ENCODE results near the gene TCERG1L. TPM values are rescaled to one million over a fixed set of nuclear protein-coding genes. Genes with fewer than 3 reads are reported as not detected.

Gene TCERG1L
- polyA plus RNA-seq, 1 donor from 2014 or later = 0.53 TPM

- H4K20me1 ChIP-seq (ENCODE audit: insufficient read depth) = no peaks in the 10 kb centered on the region
- TF ChIP-seq TAF1 (IDR thresholded peaks at IDR 0.05; ENCODE audit: low read depth) = no peak
- TF ChIP-seq CTCF (IDR thresholded peaks at IDR 0.05; ENCODE audit: poor library complexity, severe bottlenecking) = no peak
- no peak for TF ChIP-seq EZH2 (IDR thresholded peaks at IDR 0.05; ENCODE audit: borderline replicate concordance, insufficient read depth, low read length, poor library complexity, severe bottlenecking)
- no peak for TF ChIP-seq EP300 (conservative IDR thresholded peaks at IDR 0.05; ENCODE audit: poor library complexity, severe bottlenecking)
- TF ChIP-seq MXI1 (conservative IDR thresholded peaks at IDR 0.05; ENCODE audit: poor library complexity, severe bottlenecking) = no peak
- no peak for TF ChIP-seq RAD21 (conservative IDR thresholded peaks at IDR 0.05)
- TF ChIP-seq, protein P1, sequence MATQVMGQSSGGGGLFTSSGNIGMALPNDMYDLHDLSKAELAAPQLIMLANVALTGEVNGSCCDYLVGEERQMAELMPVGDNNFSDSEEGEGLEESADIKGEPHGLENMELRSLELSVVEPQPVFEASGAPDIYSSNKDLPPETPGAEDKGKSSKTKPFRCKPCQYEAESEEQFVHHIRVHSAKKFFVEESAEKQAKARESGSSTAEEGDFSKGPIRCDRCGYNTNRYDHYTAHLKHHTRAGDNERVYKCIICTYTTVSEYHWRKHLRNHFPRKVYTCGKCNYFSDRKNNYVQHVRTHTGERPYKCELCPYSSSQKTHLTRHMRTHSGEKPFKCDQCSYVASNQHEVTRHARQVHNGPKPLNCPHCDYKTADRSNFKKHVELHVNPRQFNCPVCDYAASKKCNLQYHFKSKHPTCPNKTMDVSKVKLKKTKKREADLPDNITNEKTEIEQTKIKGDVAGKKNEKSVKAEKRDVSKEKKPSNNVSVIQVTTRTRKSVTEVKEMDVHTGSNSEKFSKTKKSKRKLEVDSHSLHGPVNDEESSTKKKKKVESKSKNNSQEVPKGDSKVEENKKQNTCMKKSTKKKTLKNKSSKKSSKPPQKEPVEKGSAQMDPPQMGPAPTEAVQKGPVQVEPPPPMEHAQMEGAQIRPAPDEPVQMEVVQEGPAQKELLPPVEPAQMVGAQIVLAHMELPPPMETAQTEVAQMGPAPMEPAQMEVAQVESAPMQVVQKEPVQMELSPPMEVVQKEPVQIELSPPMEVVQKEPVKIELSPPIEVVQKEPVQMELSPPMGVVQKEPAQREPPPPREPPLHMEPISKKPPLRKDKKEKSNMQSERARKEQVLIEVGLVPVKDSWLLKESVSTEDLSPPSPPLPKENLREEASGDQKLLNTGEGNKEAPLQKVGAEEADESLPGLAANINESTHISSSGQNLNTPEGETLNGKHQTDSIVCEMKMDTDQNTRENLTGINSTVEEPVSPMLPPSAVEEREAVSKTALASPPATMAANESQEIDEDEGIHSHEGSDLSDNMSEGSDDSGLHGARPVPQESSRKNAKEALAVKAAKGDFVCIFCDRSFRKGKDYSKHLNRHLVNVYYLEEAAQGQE (IDR thresholded peaks at IDR 0.05; ENCODE audit: borderline replicate concordance) = no peak
- TF ChIP-seq POLR2AphosphoS5 (IDR thresholded peaks at IDR 0.05) = no peak
- no peak for TF ChIP-seq SMC3 (conservative IDR thresholded peaks at IDR 0.05; ENCODE audit: poor library complexity)
- H3K4me2 ChIP-seq (ENCODE audit: low read length) = no peak overlapping the region
- no peaks in the 10 kb centered on the region for H3K36me3 ChIP-seq (ENCODE audit: insufficient read depth, low read length)
- H3K9ac ChIP-seq (ENCODE audit: low read length) = no peak overlapping the region
- no peaks in the 10 kb centered on the region for H3K27me3 ChIP-seq (ENCODE audit: insufficient read depth, low read depth, low read length)
- H3K4me3 ChIP-seq (ENCODE audit: low read length) = no peak overlapping the region
- H2AFZ ChIP-seq (ENCODE audit: low read depth, low read length) = no peak overlapping the region
- H3K9me2 ChIP-seq (ENCODE audit: insufficient read depth, low read length) = no peaks in the 10 kb centered on the region
- H3K27ac ChIP-seq (ENCODE audit: low read length) = no peak overlapping the region
- no peaks in the 10 kb centered on the region for H3F3A ChIP-seq (ENCODE audit: insufficient read depth, low read length, poor library complexity, severe bottlenecking)
- no peaks in the 10 kb centered on the region for H3K9me3 ChIP-seq (ENCODE audit: low read length)
- H3K79me2 ChIP-seq (replicated peaks; ENCODE audit: insufficient read depth, low read length) = no peaks in the 10 kb centered on the region
Observed at GRCh38 chr10:131271195-131271880, 40.2 kb downstream of the TCERG1L start.

GRCh38 chr10:131270461-131271190 lies 40.9 kb downstream of the TCERG1L start:
- Histone ChIP-seq H3K79me2 (replicated peaks; ENCODE audit: insufficient read depth, low read length) (no peaks in the 10 kb centered on the region), H2AFZ (ENCODE audit: low read depth, low read length) (no peak overlapping the region), H3K9me2 (ENCODE audit: insufficient read depth, low read length) (no peaks in the 10 kb centered on the region), H3F3A (ENCODE audit: insufficient read depth, low read length, poor library complexity, severe bottlenecking) (no peaks in the 10 kb centered on the region), H3K9ac (ENCODE audit: low read length) (no peak overlapping the region), H3K9me3 (ENCODE audit: low read length) (no peaks in the 10 kb centered on the region), H3K4me2 (ENCODE audit: low read length) (no peak overlapping the region), H3K27me3 (ENCODE audit: insufficient read depth, low read depth, low read length) (no peaks in the 10 kb centered on the region), H4K20me1 (ENCODE audit: insufficient read depth) (no peaks in the 10 kb centered on the region), H3K27ac (ENCODE audit: low read length) (no peak overlapping the region), H3K36me3 (ENCODE audit: insufficient read depth, low read length) (no peaks in the 10 kb centered on the region), H3K4me3 (ENCODE audit: low read length) (no peak overlapping the region)
- no peak for TF ChIP-seq MXI1 (conservative IDR thresholded peaks at IDR 0.05; ENCODE audit: poor library complexity, severe bottlenecking)
- TF ChIP-seq EZH2 (IDR thresholded peaks at IDR 0.05; ENCODE audit: borderline replicate concordance, insufficient read depth, low read length, poor library complexity, severe bottlenecking) = no peak
- no peak for TF ChIP-seq SMC3 (conservative IDR thresholded peaks at IDR 0.05; ENCODE audit: poor library complexity)
